Ramos (cell line): ENCODE data around the gene BTBD16.

Experiments
- in situ Hi-C: fragments of 300-500 bp; cut with MboI; formaldehyde crosslinking; loops from one replicate; pipeline ENCODE4 v1.14.3; 2022; ENCODE audit warnings: low sequenced_read_pairs; ENCODE audit not compliant: unreplicated experiment

The BTBD16 gene

GRCh38 chr10:122291739-122292138 lies 20.6 kb downstream of the BTBD16 start:
- in situ Hi-C loops, result loop anchor here (10.0 kb wide), 1 partner anchor 143 kb away; no protein-coding TSS in a partner anchor

GRCh38 chr10:122292376-122292775 lies 21.3 kb downstream of the BTBD16 start:
- in situ Hi-C loops, result loop anchor here (10.0 kb wide), 1 partner anchor 142 kb away; no protein-coding TSS in a partner anchor

- in situ Hi-C loops, result loop anchor here (10.0 kb wide), 1 partner anchor 141 kb away; no protein-coding TSS in a partner anchor
Observed at GRCh38 chr10:122293156-122293960, 22.3 kb downstream of the BTBD16 start.

- in situ Hi-C loops, result loop anchor here (10.0 kb wide), 1 partner anchor 141 kb away; no protein-coding TSS in a partner anchor
Observed at GRCh38 chr10:122293961-122294380, 22.9 kb downstream of the BTBD16 start.

- in situ Hi-C loops, result loop anchor here (10.0 kb wide), 1 partner anchor 140 kb away; no protein-coding TSS in a partner anchor
Observed at GRCh38 chr10:122294511-122295450, 23.7 kb downstream of the BTBD16 start.

GRCh38 chr10:122295451-122295809 lies 24.3 kb downstream of the BTBD16 start:
- in situ Hi-C loops, result loop anchor here (10.0 kb wide), 1 partner anchor 139 kb away; no protein-coding TSS in a partner anchor

- in situ Hi-C loops, result loop anchor here (10.0 kb wide), 1 partner anchor 138 kb away; no protein-coding TSS in a partner anchor
Observed at GRCh38 chr10:122296363-122297120, 25.4 kb downstream of the BTBD16 start.

- in situ Hi-C loops, result loop anchor here (10.0 kb wide), 1 partner anchor 137 kb away; no protein-coding TSS in a partner anchor
Observed at GRCh38 chr10:122297583-122297982, 26.5 kb downstream of the BTBD16 start.

- in situ Hi-C loops, result loop anchor here (10.0 kb wide), 1 partner anchor 137 kb away; no protein-coding TSS in a partner anchor
Observed at GRCh38 chr10:122298206-122298597, 27.1 kb downstream of the BTBD16 start.

GRCh38 chr10:122298598-122299301 lies 27.7 kb downstream of the BTBD16 start:
- in situ Hi-C loops, result loop anchor here (10.0 kb wide), 1 partner anchor 136 kb away; no protein-coding TSS in a partner anchor

- in situ Hi-C loops, result loop anchor here (10.0 kb wide), 1 partner anchor 135 kb away; no protein-coding TSS in a partner anchor
Observed at GRCh38 chr10:122299423-122300075, 28.5 kb downstream of the BTBD16 start.

GRCh38 chr10:122301055-122301810 lies 30.1 kb downstream of the BTBD16 start:
- in situ Hi-C loops, result no loop called here

GRCh38 chr10:122301811-122302115 lies 30.7 kb downstream of the BTBD16 start:
- in situ Hi-C loops, result no loop called here

GRCh38 chr10:122302315-122302714 lies 31.2 kb downstream of the BTBD16 start:
- in situ Hi-C loops, result no loop called here

- in situ Hi-C loops, result no loop called here
Observed at GRCh38 chr10:122303271-122304053, 32.4 kb downstream of the BTBD16 start.

GRCh38 chr10:122304054-122304579 lies 33.0 kb downstream of the BTBD16 start:
- in situ Hi-C loops, result no loop called here

- in situ Hi-C loops, result no loop called here
Observed at GRCh38 chr10:122306282-122306681, 35.2 kb downstream of the BTBD16 start.
